IMR-90 (cell line): ENCODE results near the gene MICAL2. TPM values are rescaled to one million over a fixed set of nuclear protein-coding genes. Genes with fewer than 3 reads are reported as not detected.

Experiments used
- ATAC-seq: fragments of 200-7000 bp; cut with Tn5 transposase; 2 replicates; pipeline ENCODE4 v1.9.1; 2020; ENCODE audit warnings: low read depth, mild to moderate bottlenecking, moderate library complexity
- BruUV-seq: library from RNA; stranded (reverse); fragments of 400-500 nt; replicated peaks from 2 replicates; lab custom pipeline; 2021; lab: Mats Ljungman, UMichigan
- CTCF ChIA-PET: fragments of 300-600 bp; formaldehyde crosslinking; extraction: SDS; loops from one replicate; lab custom pipeline; 2021; ENCODE audit warnings: antibody characterized with exemption; lab: Yijun Ruan, JAX
- POLR2A ChIA-PET: fragments of 300-600 bp; sonication (Branson Sonifier 250); formaldehyde crosslinking; loops from one replicate; lab custom pipeline; 2022; ENCODE audit warnings: antibody characterized with exemption; ENCODE audit not compliant: unreplicated experiment; lab: Charles Lee
- DNase-seq: peaks from one replicate; pipeline ENCODE4 v3.0.0; 2013
- H2AFZ ChIP-seq: replicated peaks from 2 replicates; pipeline ENCODE3; 2013; ENCODE audit warnings: low read length, mild to moderate bottlenecking; ENCODE audit not compliant: poor library complexity
- H2AK5ac ChIP-seq: 2 replicates; pipeline ENCODE4 v1.6.1; 2013; ENCODE audit warnings: low read depth, low read length, inconsistent platforms
- H2AK9ac ChIP-seq: replicated peaks from 2 replicates; pipeline ENCODE3; 2013; ENCODE audit warnings: mild to moderate bottlenecking, low read depth, low read length, moderate library complexity; ENCODE audit not compliant: poor library complexity
- H2BK120ac ChIP-seq: 2 replicates; pipeline ENCODE4 v1.6.1; 2013; ENCODE audit warnings: low read depth, low read length, inconsistent platforms
- H2BK15ac ChIP-seq: 3 replicates; pipeline ENCODE4 v1.6.1; 2013; ENCODE audit warnings: low read depth, low read length, inconsistent platforms
- H2BK20ac ChIP-seq: 2 replicates; pipeline ENCODE4 v1.6.1; 2013; ENCODE audit warnings: low read depth, mild to moderate bottlenecking, inconsistent platforms, low read length, moderate library complexity
- H2BK5ac ChIP-seq: 2 replicates; pipeline ENCODE4 v1.6.1; 2013; ENCODE audit warnings: mild to moderate bottlenecking, low read depth, low read length, inconsistent platforms; ENCODE audit not compliant: poor library complexity, severe bottlenecking
- H3K14ac ChIP-seq: replicated peaks from 2 replicates; pipeline ENCODE4 v1.6.1; 2013; ENCODE audit warnings: low read depth, low read length, inconsistent platforms
- H3K18ac ChIP-seq: 2 replicates; pipeline ENCODE4 v1.6.1; 2013; ENCODE audit warnings: low read depth, low read length, control low read depth
- H3K23ac ChIP-seq: 2 replicates; pipeline ENCODE4 v1.6.1; 2013; ENCODE audit warnings: low read depth, low read length, inconsistent platforms
- H3K27ac ChIP-seq: 2 replicates; pipeline ENCODE4 v1.5.1; 2013; ENCODE audit warnings: mild to moderate bottlenecking, control low read depth, low read length; ENCODE audit not compliant: insufficient read depth
- H3K27me3 ChIP-seq: 2 replicates; pipeline ENCODE4 v1.6.1; 2013; ENCODE audit warnings: low read length; ENCODE audit not compliant: control insufficient read depth, insufficient read depth
- H3K36me3 ChIP-seq: 2 replicates; pipeline ENCODE4 v1.6.1; 2013; ENCODE audit warnings: low read length, mixed read lengths; ENCODE audit not compliant: control insufficient read depth, insufficient read depth
- H3K4ac ChIP-seq: 2 replicates; pipeline ENCODE4 v1.6.1; 2013; ENCODE audit warnings: low read depth, low read length, inconsistent platforms
- H3K4me1 ChIP-seq: 2 replicates; pipeline ENCODE4 v1.6.1; 2013; ENCODE audit warnings: low read length, mixed read lengths; ENCODE audit not compliant: control insufficient read depth, insufficient read depth
- H3K4me2 ChIP-seq: 2 replicates; pipeline ENCODE4 v1.6.1; 2013; ENCODE audit warnings: low read depth, mild to moderate bottlenecking, control low read depth, low read length, moderate library complexity
- H3K4me3 ChIP-seq: 2 replicates; pipeline ENCODE4 v1.5.1; 2013; ENCODE audit warnings: low read depth, mild to moderate bottlenecking, control low read depth, low read length, moderate library complexity; ENCODE audit not compliant: insufficient read depth
- H3K56ac ChIP-seq: 2 replicates; pipeline ENCODE4 v1.6.1; 2013; ENCODE audit warnings: low read length, inconsistent platforms; ENCODE audit not compliant: insufficient read depth; ENCODE audit errors: extremely low read depth
- H3K79me1 ChIP-seq, 2 experiments: 2 replicates each; pipeline ENCODE4 v1.6.1; 2013; ENCODE audit warnings: low read length in 2 of 2, inconsistent platforms in 1 of 2, low read depth in 1 of 2
- H3K9ac ChIP-seq: 2 replicates; pipeline ENCODE4 v1.6.1; 2013; ENCODE audit warnings: low read depth, low read length, control low read depth
- H3K9me1 ChIP-seq: 2 replicates; pipeline ENCODE4 v1.6.1; 2013; ENCODE audit warnings: low read length, inconsistent platforms; ENCODE audit not compliant: insufficient read depth
- H3K9me3 ChIP-seq: 2 replicates; pipeline ENCODE4 v1.6.1; 2013; ENCODE audit warnings: low read length; ENCODE audit not compliant: control insufficient read depth, insufficient read depth
- H4K20me1 ChIP-seq: 2 replicates; pipeline ENCODE4 v1.6.1; 2013; ENCODE audit warnings: low read length, inconsistent platforms; ENCODE audit not compliant: insufficient read depth
- H4K5ac ChIP-seq: 2 replicates; pipeline ENCODE4 v1.6.1; 2013; ENCODE audit warnings: mild to moderate bottlenecking, low read depth, low read length, control low read depth
- H4K8ac ChIP-seq, 2 experiments: 2 replicates each; pipeline ENCODE4 v1.6.1; 2013; ENCODE audit warnings: low read depth in 2 of 2, low read length in 2 of 2, control low read depth in 1 of 2, inconsistent platforms in 1 of 2
- H4K91ac ChIP-seq: 2 replicates; pipeline ENCODE4 v1.6.1; 2013; ENCODE audit warnings: low read depth, low read length, inconsistent platforms; ENCODE audit not compliant: insufficient read depth
- BHLHE40 ChIP-seq: fragments of 150-350 bp; IDR thresholded peaks from 2 replicates; pipeline ENCODE4 v1.6.1; 2016; ENCODE audit warnings: mild to moderate bottlenecking, low read depth, low read length
- FOS ChIP-seq: fragments of 150-350 bp; IDR thresholded peaks from 2 replicates; pipeline ENCODE4 v1.6.1; 2016; ENCODE audit warnings: low read depth, low read length
- MXI1 ChIP-seq: IDR thresholded peaks from 2 replicates; pipeline ENCODE4 v1.6.1; 2012; ENCODE audit warnings: low read depth, mild to moderate bottlenecking, low read length, moderate library complexity, borderline replicate concordance
- NFE2L2 ChIP-seq: fragments of 150-350 bp; IDR thresholded peaks from 2 replicates; pipeline ENCODE4 v1.6.1; 2016; ENCODE audit warnings: low read depth, mild to moderate bottlenecking, low read length
- USF2 ChIP-seq: fragments of 150-350 bp; IDR thresholded peaks from 2 replicates; pipeline ENCODE4 v1.6.1; 2017; ENCODE audit warnings: mild to moderate bottlenecking, antibody characterized with exemption, low read length, low read depth
- WGBS, 2 experiments: methylation state at CpG; one replicate each; pipeline versions ENCODE4 v1.1.5 to v1.1.7; 2013; ENCODE audit warnings: missing lambda C conversion rate in 2 of 2; ENCODE audit not compliant: insufficient read length in 1 of 2; ENCODE audit errors: extremely low coverage in 2 of 2; 5-methylcytosine and 5-hydroxymethylcytosine counted together
- dilution Hi-C: fragments of 300-500 bp; cut with HindIII; formaldehyde crosslinking; loops from one replicate; pipeline ENCODE4 v1.14.3; 2018; ENCODE audit warnings: low sequenced_read_pairs; ENCODE audit not compliant: unreplicated experiment
- in situ Hi-C: fragments of 300-500 bp; cut with MboI; formaldehyde crosslinking; loops from 3 replicates; pipeline ENCODE4 v1.14.3; 2019; ENCODE audit warnings: low sequenced_read_pairs, inconsistent platforms, mixed read lengths
- intact Hi-C: fragments of 100-400 bp; cut with micrococcal nuclease; formaldehyde crosslinking; loops from 2 replicates; pipeline ENCODE4 v1.10.0; 2022
- polyA plus RNA-seq, 3 experiments: library from polyadenylated mRNA; depleted of rRNA; stranded (reverse); fragments of >200 nt; gene quantifications; 2 replicates each; pipeline ENCODE4 v1.2.3, GENCODE V29; 2012; ENCODE audit warnings: low replicate concordance in 1 of 3
- total RNA-seq: library from RNA; depleted of rRNA; stranded (reverse); fragments of >200 nt; gene quantifications from 2 replicates; pipeline ENCODE4 v1.2.3, GENCODE V29; 2012
- TF ChIP-seq, protein P1 (sequence below): conservative IDR thresholded peaks from 2 replicates; pipeline ENCODE4 v1.5.1; 2012; ENCODE audit warnings: mild to moderate bottlenecking, low read depth, low read length, improper control_type of control experiment

MICAL2 gene
- total and polyA plus RNA-seq, 2 of the 4 experiments (the other 2 are of a cell fraction) = 170 to 336 TPM

- H3K79me1 ChIP-seq = peaks cover 5 to 46% of the 10 kb centered on the region in 2 experiments; a peak in 3 of 4 replicates
- BruUV-seq = no TSS peak
- no peak overlapping the region for H3K9ac ChIP-seq
- no peaks in the 10 kb centered on the region for H3K9me3 ChIP-seq
- WGBS, 2 experiments = 100% methylated on average over 1 of the region's 4 CpGs; no CpG with 5 or more reads in 1 of the 2 experiments
- intact Hi-C loops (no loop called here), dilution Hi-C loops (no loop called here), in situ Hi-C loops (no loop called here)
- peak overlapping the region; percentile 38 for H2BK5ac ChIP-seq
- peak overlapping the region; percentile 69 for H3K4ac ChIP-seq
- H3K27me3 ChIP-seq = no peaks in the 10 kb centered on the region
- H4K91ac ChIP-seq = peak overlapping the region; percentile 40
- no peak overlapping the region for H2AK9ac ChIP-seq
- POLR2A ChIA-PET = no interaction called here
- no peak overlapping the region; the same call in 1 of the 2 replicates for H4K5ac ChIP-seq
- H3K9me1 ChIP-seq = peaks cover 28% of the 10 kb centered on the region
- H3K4me1 ChIP-seq = peaks cover 21% of the 10 kb centered on the region
- H2BK20ac ChIP-seq = peak overlapping the region; percentile 84
- H2BK15ac ChIP-seq = peak overlapping the region; percentile 45; the same call in 2 of the 3 replicates
- peak overlapping the region; percentile 28; the same call in 1 of the 2 replicates for H3K18ac ChIP-seq
- no peak overlapping the region for H3K56ac ChIP-seq
- peak overlapping the region in 1 of 2 experiments; percentile 50; a peak in 2 of 4 replicates for H4K8ac ChIP-seq
- TF ChIP-seq USF2 (no peak), FOS (no peak), MXI1 (no peak), NFE2L2 (no peak), BHLHE40 (no peak)
- TF ChIP-seq, protein P1, sequence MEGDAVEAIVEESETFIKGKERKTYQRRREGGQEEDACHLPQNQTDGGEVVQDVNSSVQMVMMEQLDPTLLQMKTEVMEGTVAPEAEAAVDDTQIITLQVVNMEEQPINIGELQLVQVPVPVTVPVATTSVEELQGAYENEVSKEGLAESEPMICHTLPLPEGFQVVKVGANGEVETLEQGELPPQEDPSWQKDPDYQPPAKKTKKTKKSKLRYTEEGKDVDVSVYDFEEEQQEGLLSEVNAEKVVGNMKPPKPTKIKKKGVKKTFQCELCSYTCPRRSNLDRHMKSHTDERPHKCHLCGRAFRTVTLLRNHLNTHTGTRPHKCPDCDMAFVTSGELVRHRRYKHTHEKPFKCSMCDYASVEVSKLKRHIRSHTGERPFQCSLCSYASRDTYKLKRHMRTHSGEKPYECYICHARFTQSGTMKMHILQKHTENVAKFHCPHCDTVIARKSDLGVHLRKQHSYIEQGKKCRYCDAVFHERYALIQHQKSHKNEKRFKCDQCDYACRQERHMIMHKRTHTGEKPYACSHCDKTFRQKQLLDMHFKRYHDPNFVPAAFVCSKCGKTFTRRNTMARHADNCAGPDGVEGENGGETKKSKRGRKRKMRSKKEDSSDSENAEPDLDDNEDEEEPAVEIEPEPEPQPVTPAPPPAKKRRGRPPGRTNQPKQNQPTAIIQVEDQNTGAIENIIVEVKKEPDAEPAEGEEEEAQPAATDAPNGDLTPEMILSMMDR = 0 out of 2 replicates have a peak, but pooled peaks have one; percentile 18
- H3K4me2 ChIP-seq = no peak overlapping the region
- peak overlapping the region; percentile 88 for H2BK120ac ChIP-seq
- H3K14ac ChIP-seq = peak overlapping the region; percentile 74
- ATAC-seq (no peak), DNase-seq (no peak)
- peak overlapping the region; percentile 83 for H2AK5ac ChIP-seq
- H3K27ac ChIP-seq = no peak overlapping the region
- CTCF ChIA-PET = interaction anchor here (1.1 kb wide), 1 partner anchor 46 kb away, joined by 3 read pairs; no protein-coding TSS in a partner anchor
- H4K20me1 ChIP-seq = no peaks in the 10 kb centered on the region
- H3K23ac ChIP-seq = peak overlapping the region; percentile 40; the same call in 1 of the 2 replicates
- H3K36me3 ChIP-seq = no peaks in the 10 kb centered on the region
- H3K4me3 ChIP-seq = no peak overlapping the region
- H2AFZ ChIP-seq = peak overlapping the region; percentile 0
These were observed 18.3 kb upstream of the MICAL2 start for GRCh38 chr11:12091956-12092558.
